AML-193 (cell line): Measurements from ENCODE around the gene PXT1.

Source experiments
- DNase-seq, 2 experiments: peaks; one replicate each; lab custom pipeline; 2025; lab: John Stamatoyannopoulos, UW

PXT1 gene

DNA sequence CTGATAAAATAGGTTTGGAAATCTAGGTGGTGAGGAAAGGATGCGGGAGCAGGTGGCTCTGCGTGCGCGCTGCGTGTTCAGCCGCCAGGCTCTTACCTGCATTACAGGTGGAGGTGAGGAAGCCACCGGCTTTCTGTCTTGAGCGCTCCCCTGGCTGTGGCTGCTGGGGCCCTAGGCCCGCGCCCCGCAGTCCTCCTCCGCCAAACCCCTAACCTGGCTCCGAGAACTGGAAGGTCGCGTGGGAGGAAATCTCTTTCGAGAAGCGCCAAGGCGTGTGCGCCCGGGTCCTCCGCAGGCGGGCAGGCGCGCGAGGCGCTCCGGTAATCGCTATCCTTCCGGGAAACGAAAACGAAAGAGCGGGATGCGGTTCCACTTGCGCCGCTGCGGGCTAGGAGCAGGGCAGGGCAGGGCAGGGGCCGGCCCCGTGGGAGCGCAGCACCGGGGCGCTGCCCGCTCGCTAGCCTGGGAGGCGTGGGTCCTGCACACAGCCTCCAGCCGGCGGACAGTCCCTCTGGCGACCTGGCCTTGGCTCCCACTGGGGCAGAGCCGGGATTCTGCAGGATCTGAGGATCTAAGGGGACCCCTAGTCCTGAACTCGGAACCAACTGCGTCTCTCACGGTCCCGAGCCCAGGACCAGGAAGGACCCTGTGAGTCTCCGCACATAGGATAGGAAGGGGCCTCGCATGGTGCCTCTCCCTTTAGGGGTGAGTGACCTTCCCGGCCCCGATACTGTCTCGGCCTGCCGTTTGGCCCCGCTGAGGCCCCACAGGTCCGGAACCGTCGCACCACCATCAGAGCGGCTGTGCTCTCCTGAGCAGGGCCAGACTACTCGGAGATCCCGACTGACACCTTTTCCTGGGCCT lies 55.0 kb downstream of the PXT1 start, which contains the start of gene ETV7:
ETV7 (minus strand) TSS at position 230 of the 864 bp plus-strand sequence; CDS start at position 102, 128 bp downstream.
- peak; percentile 28 to 40 for DNase-seq

DNA sequence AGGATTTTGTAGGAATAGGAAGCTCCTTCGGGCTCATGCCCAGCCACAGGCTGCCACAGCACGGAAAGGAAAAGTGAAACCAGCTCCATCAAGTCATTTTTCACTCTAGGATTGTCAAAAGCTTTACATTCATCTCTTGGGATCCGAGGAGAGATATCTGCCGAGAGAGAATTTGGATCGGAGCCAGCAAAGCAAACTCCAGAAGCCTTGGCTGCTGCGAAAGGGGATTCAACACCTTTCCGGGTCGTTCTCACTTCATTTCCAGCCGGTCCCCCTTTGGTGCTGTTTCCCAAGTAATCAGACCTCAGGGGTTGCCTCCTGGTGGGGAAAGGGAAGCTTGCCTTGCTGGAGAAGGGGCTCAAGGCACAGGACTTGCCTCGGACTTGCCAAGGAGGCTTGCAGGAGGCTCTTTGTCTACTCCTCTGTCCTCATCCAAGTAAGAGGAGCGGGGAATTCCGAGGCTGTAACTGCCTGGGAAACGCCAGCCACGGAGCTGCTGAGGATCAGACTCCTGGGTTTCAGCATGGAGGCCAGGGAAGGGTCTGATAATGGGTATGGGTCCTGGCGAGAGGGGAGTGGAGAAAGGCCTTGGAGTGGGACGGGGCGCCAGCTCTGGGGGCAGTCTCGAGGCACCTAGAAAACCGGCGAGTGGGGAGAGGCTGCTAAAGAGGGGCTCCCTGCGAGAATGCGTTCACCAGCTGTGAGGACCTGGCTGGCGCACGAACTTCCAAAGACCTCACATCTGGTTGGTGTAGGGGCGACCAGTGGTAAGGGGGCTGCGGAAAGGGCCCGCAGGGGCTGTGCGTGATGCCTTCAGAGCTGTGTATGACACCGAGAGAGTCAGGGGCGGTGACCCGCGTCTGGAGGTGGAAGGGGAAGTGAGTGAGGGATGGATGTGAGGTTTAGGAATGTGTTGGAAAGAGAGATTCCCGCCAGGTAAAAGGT lies 55.9 kb downstream of the PXT1 start:
- peak in 1 of 2 experiments; percentile 25 for DNase-seq

DNA sequence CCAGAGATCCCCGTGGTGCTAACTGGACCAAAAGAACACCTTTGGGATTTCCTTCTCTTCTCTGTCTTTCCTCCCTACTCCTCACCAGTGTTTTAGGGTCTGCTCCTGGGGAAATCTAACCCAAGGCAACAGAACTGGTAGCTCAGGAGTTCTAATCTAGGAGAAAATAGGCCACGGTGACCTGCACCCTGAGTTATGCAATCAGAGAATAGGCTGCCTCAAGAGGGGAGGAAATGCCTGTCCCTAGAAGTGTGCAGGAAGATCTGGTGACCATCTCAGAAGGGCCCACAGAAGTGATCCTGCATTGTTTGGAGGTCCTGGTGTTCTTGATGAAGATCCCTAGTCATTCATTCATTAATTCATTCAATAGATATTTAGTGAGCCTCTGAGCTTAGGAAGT lies 58.6 kb downstream of the PXT1 start:
- DNase-seq = no peak

DNA sequence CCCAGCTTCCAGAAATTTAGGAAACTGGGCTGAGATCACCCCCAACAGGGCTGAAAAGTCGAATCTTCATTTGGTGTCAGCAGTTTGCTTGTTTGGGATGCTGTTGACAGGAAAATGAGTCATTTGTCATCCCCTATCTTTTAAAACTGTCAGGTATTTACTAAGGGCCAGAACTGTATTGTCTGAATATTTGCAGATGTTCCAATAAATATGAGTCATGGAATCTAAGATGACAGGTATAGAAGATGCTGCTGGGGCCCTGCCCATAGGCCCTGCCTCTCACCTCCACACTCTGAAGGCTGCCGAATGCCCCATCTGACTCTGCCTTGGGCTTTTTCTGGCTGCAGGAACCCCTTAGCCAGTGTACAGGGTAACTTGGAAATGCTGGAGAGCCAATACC lies 59.0 kb downstream of the PXT1 start:
- no peak for DNase-seq

DNA sequence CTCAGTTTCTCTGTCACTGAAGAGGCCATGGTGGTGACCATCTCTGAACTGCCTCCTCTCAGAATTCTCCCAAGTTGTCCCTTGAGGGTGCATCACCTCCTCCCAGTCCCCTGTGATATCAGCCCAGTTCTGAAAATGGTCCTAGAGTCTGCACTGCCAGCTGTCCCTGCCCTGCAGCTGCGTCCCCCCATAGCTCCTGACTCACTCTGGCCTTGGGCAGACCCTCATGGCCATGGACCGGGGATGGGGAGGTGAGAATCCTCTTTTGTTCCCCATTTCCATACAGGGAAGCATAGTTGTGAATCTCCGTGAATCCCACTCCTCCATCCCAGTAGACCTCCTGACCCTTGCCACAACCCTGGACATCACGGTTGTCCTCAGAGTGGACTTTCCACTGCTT lies 59.7 kb downstream of the PXT1 start:
- DNase-seq = no peak

DNA sequence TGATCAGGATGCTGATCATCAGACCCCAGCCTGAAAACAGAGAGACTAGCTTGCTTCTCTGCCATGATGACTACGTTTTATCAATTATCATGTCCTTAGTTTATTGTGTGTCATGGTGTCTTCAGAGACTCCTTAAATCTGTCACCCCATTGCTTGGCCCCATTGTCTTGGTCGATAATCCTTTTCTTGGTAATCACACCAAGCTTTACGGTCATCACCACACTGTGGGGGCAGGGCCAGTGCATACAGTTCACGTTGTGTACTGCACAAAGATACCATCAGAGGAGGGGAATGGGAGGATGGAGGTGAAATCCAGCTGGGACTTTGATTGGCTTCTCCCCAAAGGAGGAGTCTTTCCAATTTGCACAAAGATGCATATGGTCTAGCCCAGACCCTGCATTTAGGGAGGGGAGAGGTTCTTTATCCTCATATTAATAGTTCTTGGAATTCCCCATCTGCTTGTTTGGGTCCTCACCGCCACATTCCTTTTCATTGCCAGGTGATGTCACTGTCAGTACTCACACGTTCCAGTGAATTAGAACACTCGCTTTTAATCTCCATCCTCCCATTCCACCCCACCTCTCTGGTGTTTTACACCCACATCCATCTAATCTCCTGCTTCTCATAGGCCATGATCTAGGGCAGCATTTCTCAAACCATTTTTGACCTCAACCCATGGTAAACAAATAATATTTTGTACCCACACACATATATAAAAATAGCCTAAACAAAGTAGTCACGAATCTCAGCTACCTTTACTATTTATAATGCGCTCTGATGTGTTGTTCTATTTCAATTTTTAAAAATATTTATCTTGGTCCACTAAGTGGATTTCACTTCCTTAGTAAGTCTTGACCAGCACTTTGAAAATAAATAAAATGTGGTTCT lies 60.9 kb downstream of the PXT1 start:
- no peak for DNase-seq

DNA sequence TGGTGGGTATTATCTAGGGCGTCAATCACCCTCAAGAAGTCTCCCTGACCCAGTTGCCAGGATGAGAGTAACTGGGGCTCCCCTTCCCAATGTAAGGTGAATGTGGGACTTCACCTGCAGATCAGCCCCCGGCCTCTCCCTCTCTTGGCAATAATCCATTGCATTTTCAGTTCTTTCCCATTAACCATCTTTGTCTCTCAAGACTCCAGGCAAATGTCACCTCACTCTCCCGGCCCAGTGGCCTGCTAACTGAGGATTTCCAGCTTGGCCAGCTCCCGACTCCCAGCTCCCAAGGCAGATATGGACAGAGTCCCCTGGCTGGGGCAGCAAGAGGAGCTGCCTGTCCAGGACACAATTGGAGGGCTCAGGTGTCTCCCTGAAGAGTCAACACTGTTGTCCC lies 62.5 kb downstream of the PXT1 start:
- no peak for DNase-seq

DNA sequence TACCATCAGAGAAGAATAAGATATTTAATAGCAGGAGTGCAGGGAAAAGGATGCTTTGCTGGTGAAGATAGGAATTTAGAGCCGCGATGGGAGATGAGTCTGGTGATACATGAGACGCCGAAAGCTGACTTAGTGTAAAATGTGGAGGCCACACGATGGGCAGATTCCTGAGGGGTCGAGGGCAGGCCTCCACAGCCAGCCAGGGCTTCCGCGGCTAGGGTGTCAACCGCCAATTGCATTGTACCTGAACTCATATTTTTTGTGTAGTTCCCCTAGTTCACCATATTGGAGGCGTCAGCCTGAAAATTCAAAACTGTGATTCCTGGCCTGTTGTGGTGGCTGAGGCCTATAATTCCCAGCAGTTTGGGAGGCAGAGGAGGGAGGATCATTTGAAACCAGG lies 63.7 kb downstream of the PXT1 start:
- DNase-seq = no peak

DNA sequence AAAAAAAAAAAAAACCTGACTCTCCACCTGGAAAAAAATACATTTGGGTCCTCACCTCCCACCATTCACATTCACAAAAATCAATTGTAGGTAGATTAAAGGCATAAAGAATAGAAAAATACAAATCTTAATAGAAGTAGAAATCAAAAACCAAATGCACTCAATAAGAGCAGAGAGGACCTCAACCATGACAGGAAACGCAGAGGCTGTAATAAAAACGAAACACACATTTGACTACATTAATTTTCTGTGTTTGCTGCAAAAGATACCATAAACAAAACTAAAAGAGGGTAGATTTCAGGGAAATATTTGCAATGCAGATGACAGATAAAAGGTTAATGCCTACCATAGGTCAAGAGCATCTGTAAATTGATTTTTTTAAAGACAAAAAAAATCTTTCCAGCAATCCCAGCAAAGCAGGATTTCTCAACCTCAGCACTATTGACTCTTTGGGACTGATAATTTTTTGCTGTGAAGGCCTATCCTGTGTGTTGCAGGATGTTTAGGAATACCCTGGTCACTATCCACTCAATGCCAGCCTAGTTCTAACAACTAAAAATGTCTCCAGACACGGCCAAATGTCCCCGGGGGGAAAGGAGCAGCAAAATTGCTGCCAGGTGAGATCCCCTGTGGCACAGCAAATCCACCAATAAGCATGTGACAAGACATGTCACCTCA lies 64.3 kb downstream of the PXT1 start:
- DNase-seq = no peak

DNA sequence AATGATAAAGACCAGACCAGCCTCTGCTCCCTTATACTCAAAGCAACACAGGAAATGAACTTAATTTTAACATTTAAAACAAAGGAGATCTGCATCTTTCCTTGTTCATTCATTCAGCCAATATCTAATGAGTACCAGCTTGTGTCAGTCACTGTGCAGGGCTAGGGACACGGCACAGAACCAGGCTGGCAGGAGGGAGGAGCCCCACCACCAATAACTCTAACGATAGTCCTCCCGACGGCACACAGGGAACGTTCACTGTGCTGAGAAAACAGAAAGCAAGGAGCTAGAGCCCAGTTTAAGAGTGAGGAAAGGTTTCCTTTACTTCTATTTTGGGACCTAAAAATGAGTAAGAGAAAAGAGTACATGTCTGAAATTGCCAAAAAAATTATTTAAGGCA lies 65.1 kb downstream of the PXT1 start:
- no peak for DNase-seq

DNA sequence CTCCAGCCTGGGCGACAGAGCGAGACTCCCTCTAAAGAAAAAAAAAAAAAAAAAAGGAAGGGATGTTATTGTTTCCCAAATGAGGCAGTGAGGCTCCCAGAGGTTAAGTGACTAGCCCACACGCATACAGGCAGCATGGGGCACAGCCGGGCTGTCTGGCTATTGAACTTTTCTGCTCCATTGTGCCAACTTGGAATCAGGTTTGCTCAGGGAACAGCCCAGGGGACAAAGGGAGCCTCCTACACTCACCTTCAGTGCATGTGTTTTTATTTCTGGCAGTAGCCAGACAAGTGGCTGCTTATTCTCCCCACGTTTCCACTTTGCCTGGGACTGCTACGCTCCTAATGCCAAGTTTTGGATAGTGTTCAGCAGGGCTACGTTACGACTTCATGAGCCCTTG lies 65.9 kb downstream of the PXT1 start:
- no peak for DNase-seq

DNA sequence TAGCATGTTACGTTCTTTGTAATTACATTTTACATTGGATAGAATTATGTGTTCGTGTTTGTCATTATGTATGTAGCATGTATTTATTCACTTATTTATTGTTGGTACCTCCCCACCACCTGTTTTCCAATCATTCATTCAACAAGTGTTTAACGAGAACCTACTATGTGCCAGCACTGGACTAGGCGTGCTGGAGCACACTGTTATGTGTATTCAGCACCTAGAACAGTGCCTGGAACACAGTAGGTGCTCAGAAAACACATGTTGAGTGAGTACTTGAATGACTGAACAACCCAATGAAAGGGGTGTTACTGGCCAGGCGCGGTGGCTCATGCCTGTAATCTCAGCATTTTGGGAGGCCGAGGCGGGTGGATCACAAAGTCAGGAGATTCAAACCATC lies 66.5 kb downstream of the PXT1 start:
- DNase-seq = no peak

DNA sequence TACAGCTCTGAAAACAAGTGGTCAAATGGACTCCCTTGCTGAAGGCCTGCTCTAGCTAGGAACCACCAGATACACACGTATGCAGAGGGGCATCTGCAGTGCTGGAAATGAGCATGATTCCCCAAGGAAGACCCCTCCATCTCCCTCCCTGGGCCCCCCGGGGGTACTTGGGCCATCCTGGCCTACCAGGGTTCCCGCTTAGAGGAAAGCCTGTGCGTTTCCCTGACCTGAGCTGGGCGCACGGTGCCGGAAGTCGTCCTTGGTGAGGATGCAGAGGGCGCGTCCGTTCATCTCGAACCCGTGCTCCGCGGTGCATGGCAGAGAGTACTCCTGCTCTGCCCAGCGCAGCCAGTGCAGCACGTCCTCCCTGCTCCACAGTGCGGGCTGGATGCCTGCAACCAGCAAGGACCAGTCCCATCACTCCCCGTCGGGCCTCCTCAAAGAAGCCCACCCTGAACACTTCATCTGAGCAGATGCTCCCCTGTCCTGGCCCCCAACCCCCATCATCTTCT lies 67.0 kb downstream of the PXT1 start:
- no peak for DNase-seq

DNA sequence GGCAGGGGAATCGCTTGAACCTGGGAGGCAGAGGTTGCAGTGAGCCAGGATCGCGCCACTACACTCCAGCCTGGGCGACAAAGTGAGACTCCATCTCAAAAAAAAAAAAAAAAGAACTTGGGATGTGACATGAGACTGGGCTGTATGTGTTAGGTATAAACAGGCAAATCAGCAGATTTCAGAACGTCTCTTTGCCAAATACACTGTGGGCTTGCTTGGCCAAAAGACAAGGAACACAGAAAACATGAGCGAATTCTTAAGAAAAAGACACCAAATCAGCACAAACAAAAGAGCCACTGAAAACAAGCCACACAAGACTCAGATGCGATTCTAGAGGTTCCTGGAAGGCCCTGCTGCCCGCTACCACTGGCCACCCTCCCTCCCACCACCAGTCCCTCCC lies 67.7 kb downstream of the PXT1 start:
- DNase-seq = no peak

DNA sequence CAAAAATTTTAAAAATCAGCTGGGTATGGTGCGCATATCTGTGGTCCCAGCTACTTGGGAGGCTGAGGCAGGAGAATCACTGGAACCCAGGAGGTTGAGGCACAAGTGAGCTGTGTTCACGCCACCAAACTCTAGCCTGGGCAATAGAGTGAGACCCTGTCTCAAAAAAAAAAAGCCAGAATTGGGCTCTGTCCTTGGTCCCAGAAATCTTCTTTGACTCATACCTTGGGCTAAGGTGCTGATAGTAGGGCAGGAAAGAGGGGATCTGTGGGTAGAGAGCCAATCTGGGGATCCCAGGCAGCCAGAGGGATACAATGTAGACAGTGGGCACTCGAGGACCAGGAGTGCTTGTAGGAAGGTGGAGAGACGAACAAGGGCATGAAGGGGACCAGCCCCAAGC lies 68.5 kb downstream of the PXT1 start:
- no peak for DNase-seq

DNA sequence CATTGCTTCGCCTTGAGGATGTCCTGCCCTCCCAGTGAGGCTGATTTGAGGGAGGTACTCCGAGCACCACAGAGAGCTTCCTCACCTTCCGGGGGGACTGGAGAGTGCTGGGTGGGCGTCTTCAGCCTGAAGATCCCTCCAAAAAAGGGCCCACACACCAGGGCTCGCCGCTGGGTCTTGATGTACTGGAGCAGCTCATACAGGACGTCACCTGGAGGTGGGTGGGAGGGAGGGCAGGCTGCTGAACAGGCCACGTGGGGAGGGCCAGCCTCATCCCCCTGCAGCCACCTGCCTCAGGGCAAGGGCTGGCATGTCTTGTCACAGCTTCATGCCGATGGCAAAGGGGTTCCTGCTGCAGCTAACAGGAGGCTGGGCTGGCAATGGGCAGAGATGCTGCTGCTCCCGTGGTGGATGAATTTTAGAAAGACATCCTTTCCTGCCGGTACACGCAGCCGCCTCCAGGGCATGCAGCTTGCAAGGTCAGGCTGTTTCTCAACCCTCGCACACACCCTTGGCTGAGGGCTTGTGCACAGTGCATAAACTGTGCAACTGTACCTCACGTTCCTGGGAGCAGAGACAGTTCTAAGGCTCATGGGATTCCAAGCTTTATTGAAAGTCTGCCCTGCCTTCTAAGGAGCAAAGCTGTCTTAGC lies 69.2 kb downstream of the PXT1 start:
- DNase-seq = peak; percentile 68 to 69

DNA sequence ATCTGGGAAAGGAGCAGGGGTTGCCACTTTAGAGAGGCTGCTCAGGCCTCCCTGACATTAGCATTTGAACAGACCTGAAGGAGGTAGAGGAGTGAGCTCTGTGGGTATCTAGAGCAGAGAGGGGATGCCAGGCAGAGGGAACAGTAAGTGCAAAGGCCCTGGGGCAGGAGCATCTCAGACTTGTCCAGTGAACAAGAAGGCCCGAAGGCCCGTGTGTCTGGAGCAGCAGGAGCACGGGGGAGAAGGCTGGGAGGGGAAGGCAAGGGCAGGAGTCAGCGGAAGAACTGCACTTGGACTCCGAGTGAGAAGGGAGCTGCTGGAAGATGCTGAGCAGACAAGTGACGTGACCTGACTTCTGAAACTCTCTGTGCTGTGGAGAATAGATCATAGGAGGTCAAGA lies 70.6 kb downstream of the PXT1 start:
- DNase-seq = no peak

DNA sequence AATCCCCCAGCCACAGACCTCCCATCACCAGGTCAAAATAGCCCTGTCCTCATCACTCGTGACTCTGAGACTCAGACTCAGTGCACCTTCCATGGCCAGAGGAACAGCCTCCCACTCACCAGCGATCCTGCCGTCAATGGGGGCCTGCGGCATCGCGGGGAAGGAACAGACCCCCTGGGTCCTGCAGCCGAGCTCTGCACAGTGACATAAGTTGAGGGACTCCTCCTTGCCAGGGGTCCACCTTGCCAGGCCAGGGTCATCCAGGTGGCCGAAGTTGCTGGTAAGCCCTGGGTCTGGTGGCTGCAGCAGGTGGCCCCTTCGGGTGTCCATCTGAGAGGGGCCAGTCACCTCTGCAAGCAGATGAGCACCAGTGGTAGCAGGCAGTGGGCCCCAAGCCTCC lies 71.4 kb downstream of the PXT1 start:
- no peak for DNase-seq

DNA sequence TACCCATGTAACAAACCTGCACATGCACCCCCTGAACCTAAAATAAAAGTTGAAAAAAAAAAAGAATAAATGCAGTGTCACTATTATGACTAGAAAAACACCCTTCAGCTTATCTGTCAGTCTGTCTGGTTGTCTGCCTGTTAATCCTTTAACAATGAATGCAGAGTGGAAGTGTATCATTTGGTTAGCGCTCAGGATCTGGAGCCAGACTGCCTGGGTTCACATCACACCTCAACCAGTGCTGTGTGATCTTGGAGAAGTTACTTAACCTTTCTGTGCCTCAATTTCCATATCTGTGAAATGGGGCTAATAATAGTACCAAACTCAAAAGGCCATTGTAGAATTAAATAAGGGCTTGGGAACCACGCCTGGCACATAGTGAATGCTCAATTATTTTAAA lies 72.0 kb downstream of the PXT1 start:
- no peak for DNase-seq
